GM12891 (cell line): Measurements from ENCODE around the gene LDB3.

ENCODE experiments used
- DNase-seq: peaks from one replicate; pipeline ENCODE4 v3.0.0; 2011; ENCODE audit warnings: low spot score; ENCODE audit not compliant: insufficient read length
- FAIRE-seq: peaks from 2 replicates; lab custom pipeline; 2011; peaks lifted over from hg19 to GRCh38; lab: Jason Lieb, UNC
- PAX5 ChIP-seq: IDR thresholded peaks from 2 replicates; pipeline ENCODE4 v1.6.1; 2011; ENCODE audit warnings: low read length, moderate library complexity, mild to moderate bottlenecking; ENCODE audit not compliant: insufficient read depth, severe bottlenecking
- POLR2A ChIP-seq: IDR thresholded peaks from 2 replicates; pipeline ENCODE4 v1.6.1; 2011; ENCODE audit warnings: low read depth, low read length, control low read depth
- POLR2AphosphoS5 ChIP-seq: IDR thresholded peaks from 2 replicates; pipeline ENCODE4 v1.6.1; 2011; ENCODE audit warnings: low read depth, low read length, control low read depth
- POU2F2 ChIP-seq: IDR thresholded peaks from 2 replicates; pipeline ENCODE4 v1.6.1; 2011; ENCODE audit warnings: low read depth, mild to moderate bottlenecking, control low read depth, low read length, moderate library complexity
- SPI1 ChIP-seq: IDR thresholded peaks from 2 replicates; pipeline ENCODE4 v1.6.1; 2011; ENCODE audit warnings: low read depth, low read length, control low read depth
- TAF1 ChIP-seq: IDR thresholded peaks from 2 replicates; pipeline ENCODE4 v1.6.1; 2011; ENCODE audit warnings: low read depth, low read length, control low read depth

LDB3 gene

DNA sequence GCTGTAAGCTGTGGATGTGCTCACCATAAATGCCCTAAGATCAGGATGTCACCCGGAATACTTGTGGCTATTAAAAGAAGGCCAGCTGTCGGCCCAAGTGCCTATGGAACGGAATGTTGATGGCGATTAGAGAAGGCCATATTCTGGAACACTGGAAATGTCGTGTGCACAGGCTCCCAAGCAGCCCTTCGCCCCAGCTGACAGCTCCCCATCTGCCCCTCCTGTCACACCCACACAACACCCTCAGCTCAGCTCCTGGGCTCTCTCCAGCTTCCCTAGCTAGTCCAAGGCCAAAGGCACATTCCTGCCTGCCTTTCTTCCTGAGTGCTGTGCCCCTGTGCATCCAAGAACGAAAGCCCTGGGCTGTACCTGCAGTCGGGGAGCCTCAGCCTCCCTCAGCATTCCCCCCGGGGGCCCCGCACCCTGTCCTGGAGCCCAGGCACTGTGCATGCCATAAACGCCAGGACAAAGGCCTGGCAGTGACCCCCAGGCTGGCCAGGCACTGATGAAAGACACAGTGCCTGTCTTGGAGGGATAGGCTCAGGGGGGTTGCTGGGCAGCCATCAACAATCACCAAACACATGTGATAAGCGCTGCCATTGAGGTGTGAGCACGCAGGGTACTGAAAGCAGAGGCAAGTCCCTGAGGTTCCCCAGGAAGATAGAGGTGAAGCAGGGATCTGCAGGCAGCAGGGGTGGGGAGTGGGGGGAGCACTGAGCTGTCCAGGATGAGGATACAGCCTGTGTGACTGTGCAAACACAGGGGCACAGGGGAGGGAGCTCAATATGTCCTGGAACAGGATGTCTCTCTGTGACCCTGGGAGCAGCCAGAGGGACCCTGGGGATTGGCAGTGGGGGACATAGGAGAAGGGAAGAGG, 3.7 kb upstream of the LDB3 start:
- TF ChIP-seq TAF1, result no peak
- no peak for TF ChIP-seq PAX5
- DNase-seq (no peak), FAIRE-seq (no peak)

- no peak for FAIRE-seq
- TF ChIP-seq PAX5 (no peak), TAF1 (no peak), POLR2A (no peak), POU2F2 (no peak), POLR2AphosphoS5 (no peak), SPI1 (no peak)
- DNase-seq, result no peak
These were observed 3.1 kb upstream of the LDB3 start for GRCh38 chr10:86665218-86665607.

GRCh38 chr10:86665868-86666267, 2.4 kb upstream of the LDB3 start:
- DNase-seq, result no peak
- TF ChIP-seq SPI1 (no peak), TAF1 (no peak), POU2F2 (no peak), POLR2A (no peak), POLR2AphosphoS5 (no peak), PAX5 (no peak)
- FAIRE-seq, result no peak

- FAIRE-seq (no peak), DNase-seq (no peak)
- TF ChIP-seq SPI1 (no peak), POU2F2 (no peak), PAX5 (no peak)
These were observed 1.8 kb upstream of the LDB3 start for GRCh38 chr10:86666538-86666937.

DNA sequence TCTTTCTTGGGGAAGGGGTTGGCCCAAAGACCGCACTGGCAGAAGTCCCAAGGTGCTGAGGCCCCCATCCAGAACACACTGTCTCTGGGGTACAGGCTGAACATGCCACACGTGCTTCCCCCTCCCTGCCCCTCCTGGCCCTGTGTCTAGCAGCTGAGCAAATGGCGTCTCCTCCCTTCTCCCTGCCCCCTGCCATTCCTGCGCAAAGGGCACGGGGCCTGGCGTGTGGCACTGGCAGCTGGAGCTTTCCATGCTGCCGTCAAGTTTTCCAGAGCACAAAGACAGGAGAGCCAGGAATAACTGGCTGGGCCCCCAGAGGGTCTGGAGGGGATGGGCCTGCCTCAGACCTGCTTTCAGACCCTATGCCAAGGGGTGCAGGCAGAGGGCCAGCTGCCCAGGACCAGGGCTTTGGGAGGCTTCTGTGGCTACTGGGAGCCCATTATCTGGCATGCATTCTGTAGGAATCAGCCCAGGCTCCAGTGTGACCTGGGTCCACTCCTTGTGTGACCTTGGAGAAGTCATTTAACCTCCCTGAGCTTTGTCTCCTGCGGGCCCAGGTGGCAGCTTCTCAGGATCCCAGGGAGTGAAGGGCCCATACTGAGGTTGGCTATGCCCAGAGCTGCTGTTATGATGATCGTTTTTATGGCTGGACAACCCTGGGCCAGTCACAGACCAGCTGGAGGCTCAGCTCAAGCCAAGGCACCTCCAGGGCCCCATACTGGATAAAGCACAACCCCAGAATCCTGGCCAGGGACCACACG, 710 bp upstream of the LDB3 start:
- no peak for FAIRE-seq
- TF ChIP-seq TAF1, result no peak
- no peak for TF ChIP-seq POLR2A
- no peak for TF ChIP-seq PAX5
- TF ChIP-seq POLR2AphosphoS5, result no peak
- DNase-seq, result no peak

DNA sequence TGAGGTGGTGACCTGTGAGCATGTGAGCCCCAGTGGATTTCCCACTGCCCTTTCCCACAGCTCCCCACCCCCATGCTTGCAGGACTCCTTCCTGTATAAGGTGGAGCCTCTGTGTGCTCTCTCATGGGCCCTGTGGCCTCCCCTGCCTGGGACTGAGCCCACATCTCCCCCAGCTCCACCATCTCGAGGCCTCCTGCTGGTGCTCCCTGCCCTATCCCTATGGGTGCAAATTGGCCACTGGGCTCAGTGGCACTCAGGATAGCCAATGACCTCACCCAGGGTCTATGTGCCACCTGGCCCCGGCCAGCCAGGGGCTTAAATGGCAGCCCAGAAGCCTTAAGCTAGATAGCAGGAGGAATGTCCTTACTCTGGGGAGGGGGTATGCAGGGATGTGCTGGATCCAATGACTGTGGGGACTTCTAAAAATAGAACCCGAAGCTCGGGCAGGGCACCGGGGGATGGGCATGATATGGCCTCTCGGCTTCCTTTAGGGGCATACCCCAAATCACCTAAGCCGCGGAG, 2.0 kb downstream of the LDB3 start:
- DNase-seq (no peak), FAIRE-seq (no peak)
- TF ChIP-seq POLR2A, result no peak
- no peak for TF ChIP-seq TAF1

DNA sequence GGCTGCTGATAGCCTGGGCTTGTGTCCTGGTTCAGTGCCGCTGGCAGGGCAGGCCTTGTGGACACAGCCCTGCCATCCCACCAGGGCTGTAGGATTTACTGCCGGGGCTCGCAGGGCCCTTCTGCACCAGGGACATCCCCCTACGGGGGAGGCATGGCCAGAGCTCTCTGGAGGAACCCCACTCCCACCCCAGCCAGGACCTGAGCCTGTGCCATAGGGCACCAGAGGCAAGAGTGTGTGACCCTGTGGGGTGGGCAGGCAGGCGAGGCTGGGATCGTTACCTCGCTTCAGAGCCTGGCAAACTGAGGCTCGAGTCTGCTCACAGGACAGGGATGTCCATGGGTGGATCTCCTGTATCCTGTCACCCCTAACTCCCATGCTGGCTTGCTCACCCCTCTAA, 2.6 kb downstream of the LDB3 start:
- TF ChIP-seq POLR2AphosphoS5 (no peak), POU2F2 (no peak), PAX5 (no peak), POLR2A (no peak), TAF1 (no peak), SPI1 (no peak)
- DNase-seq (no peak), FAIRE-seq (no peak)

GRCh38 chr10:86671419-86671818, 3.1 kb downstream of the LDB3 start:
- TF ChIP-seq POLR2AphosphoS5 (no peak), PAX5 (no peak), TAF1 (no peak), POU2F2 (no peak)
- DNase-seq, result no peak
- no peak for FAIRE-seq

DNA sequence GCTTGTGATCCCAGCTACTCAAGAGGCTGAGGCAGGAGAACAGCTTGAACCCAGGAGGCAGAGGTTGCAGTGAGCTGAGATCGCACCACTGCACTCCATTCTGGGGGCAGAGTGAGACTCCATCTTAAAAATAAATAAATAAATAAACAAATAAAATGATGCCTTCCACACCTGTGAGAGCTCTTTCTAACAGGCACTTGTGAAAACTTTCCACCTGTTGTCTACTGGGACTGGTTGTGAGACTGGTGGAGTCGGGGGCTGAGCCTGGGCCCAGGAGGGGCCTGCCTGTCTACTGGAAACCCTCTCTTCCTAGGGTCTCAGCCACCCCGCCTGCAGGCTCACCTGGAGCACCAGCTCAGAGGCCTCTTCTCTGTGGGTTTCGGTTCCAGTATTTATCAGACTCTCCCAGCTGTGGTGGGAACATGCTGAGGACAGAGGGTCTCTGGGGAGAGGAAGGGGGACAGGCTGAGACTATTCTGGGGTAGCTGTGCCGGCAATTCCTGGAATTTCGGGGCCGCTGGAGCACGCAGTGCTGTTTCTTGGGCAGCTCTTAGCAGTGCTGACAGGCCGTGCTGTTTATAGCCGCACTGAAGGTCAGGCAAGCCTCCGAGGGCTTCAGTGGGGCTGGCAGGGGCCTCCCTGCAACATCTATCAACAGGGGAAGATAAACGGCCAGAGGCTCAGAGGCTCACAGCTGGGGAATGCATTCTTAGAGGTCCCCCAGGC, 3.8 kb downstream of the LDB3 start:
- TF ChIP-seq POLR2AphosphoS5, result no peak
- no peak for TF ChIP-seq PAX5
- TF ChIP-seq POLR2A, result no peak
- DNase-seq, result peak; percentile 53
- FAIRE-seq, result no peak
